Head of caudate nucleus (tissue), 42 donors: Measurements from ENCODE around the gene PTPRM.
A peak's percentile ranks its signal among the peaks of the same experiment; 100 is the strongest.

Source experiments
- DNase-seq, 42 donors: peaks; one replicate each; pipeline versions ENCODE4 v3.0.0 to v3.0.0-alpha.2; 2020 to 2021; ENCODE audit warnings: mixed read lengths in 7 of 42
- intact Hi-C: fragments of 100-400 bp; cut with DNase I; formaldehyde crosslinking; loops from one replicate; pipeline ENCODE4 v1.15.0; 2022

PTPRM gene

DNA sequence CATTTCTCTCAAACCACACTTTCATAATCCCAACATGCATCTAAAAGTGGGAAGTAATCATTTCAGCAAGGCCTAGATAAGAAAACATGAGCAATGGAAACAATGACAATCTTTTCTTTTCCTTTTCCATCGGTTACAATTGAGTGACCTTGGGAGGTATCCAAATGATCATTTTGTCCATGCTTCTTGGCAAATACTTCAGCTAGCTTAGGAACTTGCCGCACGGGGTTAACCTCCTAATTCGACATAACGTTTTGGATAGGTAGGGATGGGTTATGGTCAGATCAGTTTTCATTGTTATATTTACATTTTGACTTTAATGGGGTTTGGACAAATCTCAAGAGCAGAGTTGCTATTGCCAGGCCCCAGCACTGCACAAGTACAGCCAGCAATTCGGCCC, 4.6 kb upstream of the PTPRM start:
- intact Hi-C loops: loop anchor here (10.0 kb wide), 1 partner anchor 172 kb away; no protein-coding TSS in a partner anchor

DNA sequence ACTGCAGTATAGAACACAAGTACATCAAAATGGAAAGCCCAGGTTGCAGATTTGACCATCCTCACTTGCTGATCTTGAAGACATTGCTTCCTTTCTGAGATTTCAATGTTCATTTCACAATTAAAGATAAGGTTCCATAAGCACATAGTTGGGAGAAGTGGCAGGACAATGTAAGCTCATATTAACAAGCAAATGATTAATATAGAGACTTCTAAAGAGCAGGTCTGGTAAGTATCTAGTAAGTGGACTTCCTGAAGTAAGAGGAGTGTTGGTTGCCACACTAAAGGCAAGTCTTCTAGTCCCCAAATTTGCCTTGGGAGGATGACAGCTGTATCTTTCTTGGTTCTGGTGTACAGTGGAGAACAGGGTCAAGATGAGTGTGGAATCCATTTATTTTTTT, 1.4 kb upstream of the PTPRM start:
- DNase-seq: no peak
- intact Hi-C loops: loop anchor here (2.0 to 10.0 kb wide), 2 partner anchors 169 to 293 kb away; no protein-coding TSS in a partner anchor

More for the DNA sequence above, 4.6 kb upstream of the PTPRM start:
- DNase-seq: no peak

DNA sequence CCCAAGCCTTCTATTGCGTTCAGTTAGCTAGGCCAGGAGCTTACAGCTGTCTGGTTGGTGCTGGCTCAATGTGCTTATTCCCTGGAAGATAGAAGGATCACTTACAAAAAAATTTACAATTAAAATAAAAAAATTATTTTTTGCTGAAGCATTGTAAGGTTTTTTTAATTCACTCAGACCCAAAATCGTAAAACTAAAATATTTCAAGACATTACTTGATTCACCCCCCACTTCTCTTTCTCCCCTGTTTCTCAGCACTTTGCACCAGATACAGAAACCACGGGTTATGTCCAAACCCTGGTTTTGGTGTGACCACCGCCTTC, 911 bp upstream of the PTPRM start:
- DNase-seq: no peak
- intact Hi-C loops: loop anchor here (2.0 to 10.0 kb wide), 2 partner anchors 169 to 293 kb away; no protein-coding TSS in a partner anchor

DNA sequence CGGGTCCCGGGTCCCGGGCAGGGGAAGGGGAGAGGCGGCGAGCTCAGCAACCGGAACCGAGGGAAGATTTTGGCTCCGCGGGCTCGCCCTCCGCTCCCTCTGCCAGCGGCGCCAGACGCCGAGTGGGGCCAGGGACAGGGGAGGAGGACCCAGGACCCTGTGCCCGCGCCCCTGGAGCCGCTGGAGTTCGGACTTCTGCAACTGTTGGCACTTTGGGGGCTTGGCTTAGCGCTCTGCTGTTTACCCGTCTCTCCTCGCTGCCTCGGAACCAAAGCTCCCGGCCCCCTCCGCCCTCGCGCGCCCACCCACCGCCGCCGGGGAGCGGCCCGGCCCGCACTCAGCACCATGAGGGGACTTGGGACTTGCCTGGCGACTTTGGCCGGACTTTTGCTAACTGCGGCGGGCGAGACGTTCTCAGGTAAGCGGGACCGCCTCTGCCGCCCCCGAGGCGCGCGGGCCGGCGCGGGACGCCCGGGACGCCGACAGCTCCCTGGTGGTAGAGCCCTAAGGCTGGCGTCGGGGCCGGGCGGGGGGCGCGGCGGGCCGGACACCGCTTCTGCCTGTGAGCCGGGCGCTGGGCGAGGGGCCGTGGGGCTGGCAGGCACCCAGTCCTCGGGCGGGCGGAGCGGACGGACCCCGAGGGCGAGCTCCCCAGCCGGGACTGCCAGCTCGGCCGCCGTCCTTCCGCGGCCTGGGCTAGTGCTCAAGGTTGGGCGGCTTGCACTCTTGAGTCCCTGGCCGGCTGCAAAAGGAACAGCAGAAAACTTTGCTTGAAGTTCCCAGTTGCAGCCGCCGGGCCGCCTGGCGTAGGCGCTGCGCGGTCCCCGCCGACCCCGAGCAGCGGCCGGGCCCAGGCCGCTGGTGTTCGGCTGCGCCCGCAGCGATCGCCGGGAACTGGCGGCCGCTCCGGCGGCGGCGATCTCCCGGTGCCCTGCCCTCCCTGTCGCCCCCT, 634 bp downstream of the PTPRM start:
- intact Hi-C loops: loop anchor here (2.0 to 10.0 kb wide), 2 partner anchors 167 to 295 kb away; no protein-coding TSS in a partner anchor
- peak in 36 of 42 donors; percentile 9 to 66 (median 40) for DNase-seq

DNA sequence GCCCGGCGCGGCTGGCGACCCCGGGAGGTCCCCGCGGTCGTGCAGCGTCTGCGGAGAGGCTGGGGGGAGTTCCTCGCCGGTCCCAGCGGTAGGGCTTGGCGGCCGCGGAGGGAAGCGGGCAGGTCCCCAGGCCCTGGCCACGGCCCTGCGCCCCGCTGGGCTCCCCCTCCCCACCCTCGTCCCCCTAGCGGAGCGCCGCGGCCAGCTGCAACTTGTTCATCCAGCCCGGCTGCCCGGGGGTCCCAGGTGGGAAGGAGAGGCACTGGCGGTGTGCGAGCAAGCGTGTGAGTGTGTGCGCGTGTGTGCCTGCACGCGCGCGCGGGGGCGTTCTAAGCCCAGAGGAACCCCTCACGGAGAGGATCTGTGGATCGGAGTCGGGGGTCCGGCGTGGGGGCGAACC, 1.3 kb downstream of the PTPRM start:
- intact Hi-C loops: loop anchor here (10.0 kb wide), 1 partner anchor 166 kb away; no protein-coding TSS in a partner anchor
- peak in 41 of 42 donors; percentile 24 to 74 (median 52) for DNase-seq

DNA sequence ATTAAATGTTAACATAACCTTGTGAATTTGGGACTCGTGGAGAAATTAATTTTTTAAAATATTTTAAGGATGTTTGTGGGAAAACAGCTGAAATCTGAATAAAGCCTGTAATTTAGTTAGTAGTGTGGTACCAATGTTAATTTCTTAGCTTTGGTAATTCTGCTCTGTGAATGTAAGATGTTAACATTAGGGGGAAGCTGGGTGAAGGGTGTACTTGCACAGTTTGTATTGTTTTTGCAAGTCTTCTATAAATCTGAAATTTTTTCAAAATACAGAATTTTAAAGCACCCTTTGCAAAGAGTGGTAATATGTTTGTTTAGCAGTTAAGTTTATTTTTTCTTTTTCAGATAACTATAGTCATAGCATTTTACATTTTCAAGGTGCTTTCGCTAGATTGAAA, 4.5 kb downstream of the PTPRM start:
- DNase-seq: no peak
- intact Hi-C loops: no loop called here

DNA sequence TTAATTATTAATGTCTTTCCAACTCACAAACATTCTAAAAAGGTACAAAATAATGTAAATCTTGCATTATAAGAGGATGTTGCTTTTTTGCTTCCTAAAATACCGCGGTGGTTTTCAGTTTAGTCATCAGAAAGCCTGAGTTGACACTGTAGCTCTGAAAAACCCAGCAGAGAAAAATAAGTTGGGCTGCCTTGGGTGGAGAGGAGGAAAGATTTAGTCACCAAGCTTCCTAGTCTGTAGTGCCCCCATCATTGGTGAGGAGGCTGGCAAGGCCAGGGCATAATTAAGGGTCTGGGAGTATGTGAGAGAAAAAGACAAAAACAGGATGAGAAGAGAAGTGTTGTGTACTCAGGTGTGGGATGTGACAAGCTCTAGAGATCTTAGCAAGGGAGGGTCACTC, 5.7 kb downstream of the PTPRM start:
- intact Hi-C loops: no loop called here
- no peak for DNase-seq

DNA sequence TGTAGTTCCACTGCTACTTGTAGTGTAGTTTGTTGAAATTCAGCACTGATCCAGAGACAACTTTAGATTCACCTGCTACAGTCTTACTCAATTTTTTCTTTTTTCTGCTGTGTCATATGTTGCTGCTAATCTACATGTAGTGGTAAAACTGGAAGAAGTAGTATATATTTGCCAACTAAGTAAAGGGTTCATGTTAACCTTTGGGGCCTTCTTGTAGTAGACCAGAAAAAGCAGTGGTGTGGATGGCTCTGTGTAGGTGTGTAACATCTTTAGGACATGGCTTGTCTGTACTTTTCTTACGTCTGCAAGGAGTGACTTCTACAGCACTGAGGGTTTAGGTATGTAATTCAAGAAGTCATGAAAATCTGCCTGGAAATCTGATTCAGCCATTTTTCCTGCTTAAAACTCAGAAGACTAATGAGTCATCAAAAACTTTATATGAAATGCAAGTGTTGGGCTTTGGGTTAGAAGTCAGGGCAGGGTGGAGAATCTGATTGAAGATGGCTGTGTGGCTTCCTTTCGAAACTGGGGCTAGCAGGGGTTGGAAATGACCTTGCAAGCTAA, 8.4 kb downstream of the PTPRM start:
- DNase-seq: no peak
- intact Hi-C loops: no loop called here

DNA sequence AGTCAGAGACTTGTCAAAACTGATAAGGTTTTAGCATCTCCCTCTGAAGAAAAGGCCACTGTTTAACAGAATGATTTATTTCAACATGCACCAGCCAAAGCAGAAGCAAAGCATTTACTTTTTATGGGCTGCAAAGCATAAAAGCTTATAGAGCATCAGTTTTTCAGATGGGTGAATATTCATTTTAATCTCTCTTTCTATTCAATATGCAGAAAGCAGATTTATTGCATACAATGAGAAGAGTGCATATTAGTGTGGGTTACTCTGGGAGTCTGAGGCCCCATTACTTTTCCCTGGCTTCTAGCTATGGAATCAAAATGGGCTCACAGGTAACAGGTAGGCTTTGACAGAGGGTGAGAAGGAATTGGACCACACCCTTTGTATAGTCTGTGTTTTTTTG, 9.0 kb downstream of the PTPRM start:
- no peak for DNase-seq
- intact Hi-C loops: no loop called here

DNA sequence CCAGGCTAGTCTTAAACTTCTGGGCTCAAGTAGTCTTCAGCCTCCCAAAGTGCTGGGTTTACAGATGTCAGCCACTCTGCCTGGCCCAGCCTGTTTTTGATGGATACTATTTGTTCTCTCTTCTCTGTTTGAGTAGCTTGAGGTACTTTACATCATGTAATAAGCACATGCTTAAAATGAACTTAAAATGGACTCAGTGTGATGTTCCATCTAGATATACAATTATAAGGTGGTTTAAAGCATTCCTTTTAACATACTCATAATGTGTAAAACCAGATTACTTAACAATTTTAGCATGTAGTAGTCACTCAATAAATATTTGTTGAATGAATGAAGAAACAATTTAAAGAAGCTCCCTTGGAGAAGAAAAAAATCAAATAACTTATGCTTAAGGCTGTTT, 9.6 kb downstream of the PTPRM start:
- intact Hi-C loops: no loop called here
- no peak for DNase-seq

DNA sequence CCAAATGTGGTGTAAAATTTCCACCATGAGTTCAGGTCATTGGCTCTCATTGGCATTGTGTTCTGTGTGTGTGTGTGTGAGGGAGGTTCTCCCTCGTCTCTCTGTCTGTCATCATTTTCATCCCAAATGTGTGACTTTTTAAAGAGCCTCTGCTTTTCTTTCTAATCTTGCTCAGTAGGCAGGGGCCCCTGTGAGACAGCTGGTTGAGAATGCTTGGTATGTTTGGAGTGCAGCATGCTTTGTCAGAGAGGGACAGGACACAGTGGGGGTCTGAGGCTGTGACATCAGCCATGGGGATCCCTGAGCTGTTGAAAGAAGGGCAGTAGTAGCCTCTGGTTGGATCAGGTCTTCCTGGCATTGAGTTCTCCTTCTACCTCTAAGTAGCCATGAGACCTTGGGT, 10.6 kb downstream of the PTPRM start:
- no peak for DNase-seq
- intact Hi-C loops: no loop called here

DNA sequence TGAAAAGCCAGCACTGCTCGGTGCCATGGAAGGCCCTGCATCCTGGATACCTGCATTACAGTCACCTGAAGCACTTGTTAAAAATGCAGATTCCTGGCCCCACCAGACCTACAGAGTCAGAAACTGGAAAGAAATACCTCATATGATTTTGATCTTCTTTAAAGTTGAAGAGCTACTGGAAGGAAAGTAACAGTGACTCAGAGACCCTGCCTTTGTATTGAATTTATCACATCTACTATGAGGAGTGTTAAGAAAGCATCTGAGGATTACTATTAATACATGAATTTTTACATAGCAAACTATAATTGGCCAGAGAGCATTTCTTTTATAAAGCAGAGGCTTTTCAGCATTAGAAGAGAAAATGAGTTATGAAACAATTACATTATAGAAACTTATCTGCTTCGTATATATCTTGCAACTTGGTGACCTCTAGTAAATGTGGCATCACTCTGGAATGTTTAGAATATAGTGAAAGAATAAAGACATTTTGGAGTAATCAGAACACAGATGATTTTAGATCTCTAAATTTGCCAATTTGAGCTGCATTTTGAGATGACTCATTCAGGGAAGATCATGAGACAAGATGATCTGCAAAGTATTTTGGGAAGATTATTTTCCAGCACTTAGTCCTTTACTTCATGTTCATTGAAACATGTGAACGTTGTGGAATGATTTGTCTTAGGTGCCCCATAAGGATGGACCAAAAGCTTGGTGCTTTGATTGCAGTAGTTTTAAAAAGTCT, 12.2 kb downstream of the PTPRM start:
- intact Hi-C loops: no loop called here
- DNase-seq: no peak

DNA sequence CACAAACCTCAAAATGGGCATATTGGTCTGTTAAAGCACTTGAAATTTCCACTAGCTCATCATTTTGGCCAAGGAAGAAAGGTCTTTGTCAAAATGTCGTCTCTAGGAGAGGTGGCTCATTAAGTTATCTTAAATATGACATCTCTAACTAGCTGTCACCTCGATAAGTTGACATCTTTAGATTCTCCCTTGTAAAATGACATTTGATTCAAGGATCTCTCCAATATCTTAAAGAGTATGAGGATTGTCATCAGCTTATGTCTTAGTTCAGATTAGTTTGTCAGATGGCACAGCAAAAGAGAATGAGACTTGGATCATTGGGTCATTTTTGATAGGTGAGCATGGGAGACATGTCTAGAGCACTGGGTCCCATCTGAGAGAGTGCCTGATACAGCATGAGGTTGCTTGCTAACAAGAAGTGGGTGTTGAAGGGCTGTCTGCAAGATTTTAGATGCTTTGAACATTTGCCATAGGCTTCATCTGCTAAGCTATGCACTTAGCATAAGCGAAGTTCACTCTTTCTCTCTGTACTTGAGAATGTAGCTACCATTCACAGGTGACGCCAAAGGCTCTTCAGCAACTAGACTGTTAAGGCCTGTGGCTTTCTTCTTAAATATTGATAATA, 12.9 kb downstream of the PTPRM start:
- intact Hi-C loops: no loop called here
- peak in 2 of 42 donors; percentile 45 to 46 for DNase-seq

DNA sequence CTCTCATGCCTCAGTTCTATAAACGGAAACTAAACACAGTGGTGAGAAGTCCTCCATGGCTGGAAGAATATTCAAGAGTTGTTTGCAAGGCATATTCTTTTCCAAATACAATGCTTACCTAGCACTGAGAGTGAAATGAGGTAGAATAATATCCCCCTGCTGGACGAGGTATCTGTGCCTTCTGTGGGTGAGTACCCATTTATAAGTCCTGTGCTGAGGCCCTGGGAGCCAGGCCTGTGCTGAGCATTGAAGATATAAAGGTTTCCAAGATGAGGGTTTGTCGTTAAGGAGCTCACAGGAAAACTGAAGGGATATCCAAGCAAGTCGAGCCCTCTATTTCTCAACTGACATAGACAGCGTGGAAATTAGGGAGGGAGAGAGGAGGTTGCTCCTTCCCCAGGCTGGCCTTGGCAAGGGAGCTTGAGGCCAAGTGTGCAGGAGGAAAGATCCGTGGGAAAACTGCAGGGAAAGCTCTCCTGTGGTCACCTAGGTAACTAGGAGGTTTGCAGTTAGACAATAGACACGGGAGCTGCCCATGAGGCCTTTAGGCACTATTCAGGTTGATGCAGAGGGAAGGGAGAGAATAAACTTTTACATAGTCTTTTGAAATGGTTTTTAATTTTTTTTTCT, 17.6 kb downstream of the PTPRM start:
- intact Hi-C loops: no loop called here
- DNase-seq: no peak

DNA sequence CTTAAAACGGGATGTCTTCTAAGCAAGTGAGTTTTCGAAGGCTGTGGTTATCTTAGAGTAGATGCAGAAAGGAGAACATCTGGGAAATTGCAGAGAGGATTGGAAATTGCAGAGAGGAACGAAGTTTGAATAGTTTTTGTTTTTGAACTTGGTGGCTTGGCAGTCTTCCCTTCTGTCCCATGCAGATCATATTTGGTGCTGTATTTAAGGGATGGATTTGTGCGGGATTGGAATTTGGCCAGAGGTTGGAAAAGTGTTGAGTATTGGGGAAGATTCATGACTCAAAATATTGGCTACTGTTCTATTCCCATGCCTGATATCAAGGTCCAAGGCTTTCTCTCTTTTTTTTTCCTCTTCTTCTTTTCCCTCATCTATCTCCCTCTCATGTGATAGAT, 18.2 kb downstream of the PTPRM start:
- intact Hi-C loops: no loop called here

DNA sequence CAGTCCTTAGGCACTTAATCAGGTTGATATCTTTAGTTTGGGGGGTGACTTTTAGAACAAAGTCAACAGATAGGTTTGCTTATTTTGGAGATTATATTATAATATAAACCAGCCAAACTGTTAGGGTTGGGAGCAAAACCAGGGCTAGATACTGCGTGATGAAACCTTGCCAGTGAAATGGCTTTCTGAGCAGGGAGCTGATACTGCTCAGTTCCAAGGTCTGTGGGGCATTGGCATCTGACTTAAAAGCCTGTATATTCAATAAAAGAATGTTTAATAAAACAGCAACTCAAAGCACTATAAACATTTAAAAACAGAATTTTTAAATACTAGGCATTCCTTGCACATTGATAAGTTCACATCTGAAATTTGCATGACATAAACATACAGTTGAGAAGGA, 19.3 kb downstream of the PTPRM start:
- DNase-seq: no peak
- intact Hi-C loops: no loop called here

More for the DNA sequence above, 18.2 kb downstream of the PTPRM start:
- DNase-seq: no peak

DNA sequence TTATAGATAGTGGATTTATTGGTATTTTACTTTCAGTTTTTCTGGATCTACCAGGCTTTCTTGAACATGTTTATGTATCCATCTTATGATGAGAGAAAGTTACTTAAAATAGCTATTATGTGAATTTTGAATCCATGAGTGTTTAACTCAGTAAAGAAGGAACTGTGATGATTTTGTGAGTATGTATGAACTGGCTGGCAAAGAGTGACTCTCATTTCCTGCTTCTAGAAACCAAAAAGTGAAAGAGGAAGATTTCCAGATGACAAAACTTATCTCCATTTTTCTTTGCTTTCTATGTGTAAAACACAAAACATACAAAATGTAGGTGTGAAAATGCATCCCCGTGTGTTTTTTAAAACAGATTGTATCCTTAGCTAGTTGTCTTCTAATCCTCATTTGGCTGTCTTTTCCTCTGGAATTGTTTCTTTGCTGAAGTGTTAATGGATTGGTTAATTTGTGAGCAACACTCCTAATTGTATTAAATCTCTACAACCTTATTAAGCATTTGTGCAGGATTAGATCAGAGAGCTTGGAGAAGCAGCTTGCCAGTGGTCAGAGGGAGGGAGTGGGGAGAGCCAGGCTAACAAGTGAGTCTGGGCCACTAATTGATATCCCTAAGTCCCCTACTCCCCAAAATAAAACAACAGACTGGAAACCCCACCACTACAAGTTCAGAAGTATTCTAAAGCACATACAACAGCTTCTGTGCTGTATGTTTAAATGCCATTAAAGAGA, 23.9 kb downstream of the PTPRM start:
- intact Hi-C loops: no loop called here
- DNase-seq: no peak
